Measurements from ENCODE around the gene ZNF367. TPM values are rescaled to one million over a fixed set of nuclear protein-coding genes. Genes with fewer than 3 reads are reported as not detected.

Gene ZNF367
- total RNA-seq, result 1 to 10 TPM in 1 of 2 donors, under 1 TPM in 1; 0.75 to 1.2 TPM

DNA sequence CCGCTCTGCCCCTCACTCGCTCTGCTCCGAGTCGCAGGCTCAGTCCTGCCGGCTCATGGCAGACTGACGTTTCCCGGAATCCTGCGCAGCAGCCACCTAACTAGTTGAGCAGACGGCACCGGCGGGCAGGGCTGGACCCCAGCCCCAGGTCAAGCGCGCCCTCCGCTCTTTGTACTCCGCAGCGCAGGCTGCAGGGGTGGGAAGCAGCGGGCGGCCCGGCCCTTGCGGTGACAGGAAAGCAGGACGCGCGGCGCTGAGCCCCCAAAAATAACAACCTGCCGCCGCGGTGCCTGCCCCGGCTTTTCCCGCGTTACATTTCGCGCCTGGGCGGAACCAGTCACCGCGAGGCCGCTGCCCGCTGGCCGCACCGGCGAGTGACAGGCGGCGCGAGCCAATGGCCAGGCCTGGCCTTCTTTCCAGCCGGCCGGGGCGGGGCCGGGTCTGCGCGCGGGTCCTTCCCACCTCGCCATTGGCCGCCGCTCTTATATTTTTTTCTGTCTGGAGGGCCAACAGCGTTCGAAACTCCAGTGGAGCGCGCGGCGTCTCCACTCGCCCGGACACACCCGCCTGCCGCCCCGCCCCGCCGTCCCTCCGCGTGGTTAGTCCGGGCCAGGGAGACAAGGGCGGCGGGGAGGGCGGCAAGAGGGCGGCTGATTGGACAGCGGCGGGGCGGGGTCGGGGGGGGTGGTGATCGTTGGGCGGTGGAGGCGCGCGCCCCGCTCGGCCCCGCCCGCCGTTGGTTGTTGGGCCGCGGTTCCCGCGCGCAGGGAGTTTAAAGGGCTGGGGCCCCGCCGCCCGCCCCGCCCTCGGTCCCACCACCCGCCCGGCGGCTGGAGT lies at the start of gene ZNF367:
ZNF367 (minus strand) TSS at position 288 of the 837 bp plus-strand sequence. CDS start 338 bp downstream, outside the sequence.
- H3K9me3 ChIP-seq, result no peaks in the 10 kb centered on the region
- DNase-seq (ENCODE audit: low spot score), result peak; percentile 97
- H3K27ac ChIP-seq, result peak within 1 kb of the TSS; percentile 95 to 100
- H3K36me3 ChIP-seq, result no peaks in the 10 kb centered on the region
- TF ChIP-seq CTCF (IDR thresholded peaks at IDR 0.05), result no peak
- no peaks in the 10 kb centered on the region for H3K27me3 ChIP-seq
- H3K4me1 ChIP-seq, result peaks cover 0 to 37% of the 10 kb centered on the region in 2 donors
- H3K4me3 ChIP-seq, result peak within 1 kb of the TSS; percentile 84 to 87

GRCh38 chr9:96467784-96468183 lies 49.6 kb upstream of the ZNF367 start:
- no peak overlapping the region for H3K4me3 ChIP-seq
- peaks cover 0 to 6% of the 10 kb centered on the region in 2 donors for H3K4me1 ChIP-seq
- peaks cover 59% of the 10 kb centered on the region for H3K36me3 ChIP-seq
- TF ChIP-seq CTCF (IDR thresholded peaks at IDR 0.05), result no peak
- no peak overlapping the region for H3K27ac ChIP-seq
- DNase-seq (ENCODE audit: low spot score), result peak; percentile 5
- no peaks in the 10 kb centered on the region for H3K27me3 ChIP-seq
- no peaks in the 10 kb centered on the region for H3K9me3 ChIP-seq

- peaks cover 41% of the 10 kb centered on the region for H3K36me3 ChIP-seq
- no peaks in the 10 kb centered on the region for H3K27me3 ChIP-seq
- peaks cover 0 to 6% of the 10 kb centered on the region in 2 donors for H3K4me1 ChIP-seq
- H3K4me3 ChIP-seq, result no peak overlapping the region
- no peaks in the 10 kb centered on the region for H3K9me3 ChIP-seq
- no peak for TF ChIP-seq CTCF (IDR thresholded peaks at IDR 0.05)
- no peak overlapping the region for H3K27ac ChIP-seq
- DNase-seq (ENCODE audit: low spot score), result peak; percentile 21
Measured at GRCh38 chr9:96464426-96464825, 46.3 kb upstream of the ZNF367 start.

DNA sequence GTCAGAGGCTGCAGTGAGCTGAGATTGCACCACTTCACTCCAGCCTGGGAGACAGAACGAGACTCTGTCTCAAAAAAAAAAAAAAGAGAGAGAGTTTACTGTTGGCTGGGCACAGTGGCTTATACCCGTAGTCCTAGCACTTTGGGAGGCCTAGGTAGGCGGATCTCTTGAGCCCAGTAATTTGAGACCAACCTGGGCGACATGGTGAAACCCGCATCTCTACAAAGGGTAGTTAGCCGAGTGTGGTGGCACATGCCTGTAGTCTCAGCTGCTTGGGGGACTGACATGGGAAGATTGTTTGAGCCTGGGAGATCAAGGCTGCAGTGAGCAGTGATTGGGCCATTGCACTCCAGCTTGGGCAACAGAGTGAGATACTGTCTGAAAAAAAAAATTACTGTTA lies 44.4 kb upstream of the ZNF367 start:
- peaks cover 0 to 6% of the 10 kb centered on the region in 2 donors for H3K4me1 ChIP-seq
- no peak overlapping the region for H3K4me3 ChIP-seq
- H3K27ac ChIP-seq, result no peak overlapping the region
- no peak for TF ChIP-seq CTCF (IDR thresholded peaks at IDR 0.05)
- DNase-seq (ENCODE audit: low spot score), result no peak
- no peaks in the 10 kb centered on the region for H3K27me3 ChIP-seq
- peaks cover 40% of the 10 kb centered on the region for H3K36me3 ChIP-seq
- H3K9me3 ChIP-seq, result no peaks in the 10 kb centered on the region

DNA sequence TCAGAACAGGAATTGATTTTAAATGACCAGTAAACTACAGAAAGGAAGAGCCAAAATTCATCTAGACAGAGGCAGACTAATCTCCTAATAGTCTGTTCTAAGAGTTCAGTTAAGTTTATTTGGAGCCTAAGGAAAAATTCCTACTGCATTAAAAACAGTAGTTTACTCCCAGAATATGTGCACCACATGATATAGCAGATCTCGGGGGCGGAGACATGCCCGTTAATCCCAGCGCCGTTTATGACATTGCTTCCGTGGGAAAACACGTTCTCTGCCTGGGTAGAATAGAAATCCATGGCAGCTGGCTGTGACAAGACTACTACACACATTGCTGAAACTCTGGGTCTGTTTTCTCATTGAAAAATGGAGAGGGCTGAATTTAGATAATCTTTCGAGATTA lies 43.2 kb upstream of the ZNF367 start:
- peaks cover 31% of the 10 kb centered on the region for H3K36me3 ChIP-seq
- no peak for TF ChIP-seq CTCF (IDR thresholded peaks at IDR 0.05)

More for the DNA sequence above, 43.2 kb upstream of the ZNF367 start:
- H3K27ac ChIP-seq, result no peak overlapping the region
- H3K9me3 ChIP-seq, result no peaks in the 10 kb centered on the region
- H3K27me3 ChIP-seq, result no peaks in the 10 kb centered on the region
- H3K4me3 ChIP-seq, result no peak overlapping the region
- no peak for DNase-seq (ENCODE audit: low spot score)
- peaks cover 0 to 6% of the 10 kb centered on the region in 2 donors for H3K4me1 ChIP-seq

All from right atrium auricular region (tissue), 2 donors.